HG03175 (cell line): ENCODE data around the gene CAMK2G.

Experiments
- ATAC-seq: cut with Tn5 transposase; IDR thresholded peaks from one replicate; pipeline ENCODE4 v1.9.1; 2021; ENCODE audit warnings: mild to moderate bottlenecking, moderate library complexity; ENCODE audit not compliant: unreplicated experiment

Gene CAMK2G

DNA sequence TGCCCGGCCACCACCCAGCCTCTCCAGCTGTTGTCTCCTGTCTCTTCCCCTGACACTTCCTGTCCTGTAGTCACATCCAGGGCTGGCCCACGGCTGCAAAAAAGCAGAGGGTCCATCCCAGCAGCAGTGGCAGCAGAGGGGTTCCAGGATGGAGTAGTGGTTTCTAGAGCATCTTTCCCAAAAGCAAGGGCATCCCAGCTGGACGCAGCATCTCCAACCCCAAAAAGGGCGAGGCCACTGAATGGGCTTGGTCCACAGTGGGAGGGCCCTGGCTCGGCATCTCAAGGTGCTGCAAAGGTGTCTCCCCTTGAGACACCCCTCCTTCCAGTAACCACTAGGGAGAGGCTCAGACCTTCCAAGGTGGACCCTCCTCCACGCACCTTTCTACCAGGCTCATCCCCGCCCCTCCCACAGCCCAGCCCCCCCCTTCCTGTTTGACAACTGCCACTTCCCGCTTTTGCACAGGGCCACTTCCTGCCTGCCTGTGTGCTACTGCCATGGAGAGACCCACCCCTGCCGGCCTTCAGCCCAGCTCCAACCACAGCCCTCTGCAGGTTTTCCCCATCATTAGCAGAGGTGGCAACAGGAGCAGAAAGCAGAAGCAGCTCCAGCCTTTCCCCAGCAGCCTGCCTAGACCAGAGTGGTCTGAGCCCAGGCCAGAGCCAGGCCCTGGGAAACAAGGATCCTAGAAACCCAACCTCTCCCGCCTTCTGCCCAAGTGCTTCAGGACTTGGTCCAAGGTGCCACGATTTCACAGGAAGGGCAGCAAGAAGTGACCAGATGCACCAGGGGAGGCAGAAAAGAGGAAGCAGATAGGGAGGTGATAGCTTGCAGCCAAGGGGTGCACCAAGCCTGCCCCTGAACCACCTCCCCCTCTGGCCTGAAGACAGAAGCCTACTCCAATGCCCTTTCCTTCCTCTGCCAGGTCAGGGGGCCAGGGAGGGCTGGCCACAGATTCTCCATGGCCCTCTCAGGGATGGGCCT is 8.6 kb downstream of the CAMK2G start:
- ATAC-seq = peak; percentile 73

DNA sequence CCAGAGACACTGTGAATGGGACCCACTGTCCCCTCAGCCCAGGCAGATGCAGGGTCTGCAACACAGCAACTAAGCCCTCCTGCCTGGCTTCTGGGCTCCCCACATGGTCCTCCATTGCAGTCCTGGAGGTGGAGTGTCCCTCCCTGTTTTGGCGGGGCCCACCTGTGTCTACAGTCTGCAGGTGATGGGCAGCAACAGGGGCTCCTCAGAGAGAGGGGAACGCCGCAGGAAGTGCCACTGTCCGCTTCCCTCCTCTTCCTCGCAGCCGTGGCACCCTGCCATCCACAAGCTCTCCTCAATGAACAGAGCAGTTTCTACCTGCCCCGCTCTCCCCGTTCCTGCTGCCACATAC is 9.3 kb downstream of the CAMK2G start:
- ATAC-seq = no peak

DNA sequence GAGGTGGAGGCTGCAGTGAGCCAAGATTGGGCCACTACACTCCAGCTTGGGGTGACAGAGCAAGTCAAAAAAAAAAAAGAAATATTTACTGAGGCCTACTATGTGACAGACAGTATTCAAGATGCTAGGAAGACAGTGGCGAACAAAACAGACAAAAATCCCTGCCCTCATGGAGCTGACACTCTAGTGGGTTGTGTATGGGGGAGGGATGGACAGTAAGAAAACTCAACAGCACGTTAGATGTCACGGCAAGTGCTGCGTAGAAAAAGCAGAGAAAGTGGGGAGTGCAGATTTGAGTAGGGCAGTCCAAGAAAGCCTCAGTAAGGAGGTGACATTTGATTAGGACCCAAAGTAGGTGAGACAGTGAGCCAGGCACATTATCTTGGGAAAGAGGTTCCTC is 10.1 kb downstream of the CAMK2G start:
- no peak for ATAC-seq

DNA sequence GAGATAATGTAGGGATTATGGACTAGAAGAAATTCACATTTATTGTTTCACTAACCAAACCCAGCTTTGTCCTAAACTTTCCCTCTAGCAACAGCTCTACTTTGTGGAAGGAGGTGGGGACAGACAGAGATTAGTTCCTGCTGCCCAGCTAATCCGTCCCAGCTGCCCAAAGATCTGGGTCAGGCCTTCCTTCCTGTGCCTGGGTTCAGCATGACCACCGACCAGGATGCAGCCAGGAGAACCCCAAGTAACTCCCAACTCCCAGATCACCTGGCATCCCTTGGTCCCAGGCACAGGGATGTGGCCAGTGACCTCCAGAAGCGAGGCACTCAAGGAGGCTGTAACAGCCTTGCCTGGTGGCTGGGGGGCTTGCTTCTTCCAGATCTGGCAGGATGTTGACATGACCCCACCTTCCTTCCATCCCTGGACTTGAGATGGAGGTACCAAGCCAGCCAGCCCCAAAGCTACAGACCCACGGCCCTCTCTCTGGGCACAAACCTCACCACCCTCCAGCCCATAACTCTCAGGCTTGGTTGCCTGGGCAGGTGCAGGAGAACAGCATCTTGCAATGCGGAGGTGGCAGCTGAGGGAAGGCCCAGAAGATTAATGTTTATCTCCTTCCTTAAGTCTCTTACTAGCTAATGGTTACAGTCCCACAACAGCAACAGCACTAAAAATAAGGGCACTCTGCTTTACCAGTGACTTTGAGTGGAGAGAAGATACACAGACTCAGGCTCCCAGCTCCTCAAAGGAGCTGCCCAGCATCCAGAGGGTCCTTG is 11.1 kb downstream of the CAMK2G start:
- no peak for ATAC-seq

DNA sequence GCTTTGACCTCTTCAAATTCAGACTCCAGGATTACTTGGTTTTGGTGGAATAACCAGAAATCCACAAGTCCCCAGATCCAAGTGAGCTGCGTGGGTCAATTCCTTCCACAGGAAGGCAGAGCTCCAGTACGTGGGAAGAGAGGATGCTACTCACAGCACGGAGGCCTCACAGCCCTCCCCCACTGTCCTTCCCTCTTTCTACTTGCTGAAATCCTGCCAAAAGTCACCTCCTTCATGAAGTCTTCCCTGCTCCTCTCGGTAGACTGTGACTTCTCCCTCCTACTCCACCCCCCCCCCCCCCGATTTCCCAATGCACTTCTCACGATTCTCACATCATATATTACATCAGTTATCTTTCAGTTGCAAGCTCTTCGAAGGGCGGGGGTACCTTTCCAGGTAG is 12.3 kb downstream of the CAMK2G start:
- no peak for ATAC-seq

DNA sequence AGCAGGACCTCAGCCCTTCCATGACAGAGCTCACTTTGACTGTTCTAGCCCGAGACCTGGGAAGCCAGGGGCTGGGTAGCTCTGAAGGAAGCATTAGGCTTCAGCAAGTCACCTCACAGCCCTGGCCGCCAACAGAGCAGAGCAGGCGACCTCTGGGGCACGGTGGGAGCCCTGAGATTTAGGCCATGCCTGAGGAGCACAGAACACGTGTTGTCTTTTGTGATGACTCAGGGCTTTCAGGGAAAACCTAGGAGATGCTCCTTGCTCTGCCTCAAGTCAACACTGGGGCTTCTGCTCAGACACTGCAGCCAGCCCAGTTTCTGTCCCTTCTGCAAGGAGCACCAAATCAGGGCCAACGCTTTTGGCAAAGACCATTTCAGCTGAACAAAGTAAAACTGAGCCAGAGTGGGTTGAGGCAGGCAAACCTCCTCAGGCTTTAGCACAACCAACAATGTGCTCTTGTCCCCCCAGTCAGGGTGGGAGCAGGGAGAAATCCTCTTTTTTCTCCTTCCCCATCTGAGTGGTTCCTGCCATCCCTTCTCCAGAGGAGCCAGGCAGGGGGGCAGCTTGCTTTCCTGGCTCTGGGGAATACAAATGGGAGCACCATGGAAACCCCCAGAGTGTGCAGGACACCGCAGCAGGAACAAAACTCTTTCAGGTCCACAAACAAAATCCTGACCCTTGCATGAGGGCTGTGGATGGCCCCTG is 14.4 kb downstream of the CAMK2G start:
- no peak for ATAC-seq

DNA sequence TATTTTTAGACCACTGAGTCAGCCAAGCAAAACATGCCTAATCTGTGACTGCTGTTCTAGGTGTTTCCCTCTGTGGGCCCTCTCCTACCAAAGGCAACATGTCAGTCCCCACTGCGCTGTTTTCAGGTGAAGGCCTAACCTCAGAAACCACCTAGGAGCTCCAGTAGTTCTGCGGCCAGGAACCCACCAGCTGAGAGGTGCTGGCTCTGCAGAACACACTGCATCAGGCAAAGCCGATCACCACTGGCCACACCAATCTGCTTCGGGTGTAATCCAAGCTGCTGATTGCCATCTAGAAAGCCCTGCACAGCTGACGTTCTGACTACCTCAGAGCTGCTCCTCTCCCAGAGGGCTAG is 14.9 kb downstream of the CAMK2G start:
- no peak for ATAC-seq

DNA sequence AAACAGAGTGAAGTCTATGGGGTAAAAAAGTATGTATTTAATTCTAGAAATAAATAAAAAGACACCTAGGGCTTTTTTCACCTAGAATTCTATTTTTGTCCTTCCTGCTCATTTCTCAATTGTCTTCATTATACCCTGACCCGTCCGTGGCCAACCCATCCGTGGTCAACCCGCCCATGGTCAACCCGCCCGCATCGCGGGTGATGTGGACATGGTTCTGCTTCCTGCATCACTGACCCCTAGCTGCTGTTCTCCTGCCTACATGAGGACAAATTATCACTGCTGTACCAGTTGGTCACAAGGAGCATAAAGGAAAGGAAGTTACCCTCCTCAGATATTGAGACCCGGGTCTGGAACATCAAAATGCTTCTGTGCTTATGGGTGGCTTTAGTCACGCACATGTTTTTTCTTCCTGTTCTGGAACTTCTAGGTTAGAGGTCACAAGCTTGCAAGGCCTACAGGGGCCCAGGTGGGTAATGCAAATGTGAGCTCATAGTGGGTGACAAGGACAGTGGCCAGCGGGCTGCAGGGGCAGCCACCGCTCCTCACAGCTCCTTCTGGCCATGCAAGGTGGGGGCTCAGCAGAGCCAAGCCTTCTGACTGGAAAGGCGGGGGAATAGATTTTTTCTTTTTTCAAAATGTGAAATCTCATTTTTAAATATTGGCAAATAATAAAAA is 15.5 kb downstream of the CAMK2G start:
- no peak for ATAC-seq

DNA sequence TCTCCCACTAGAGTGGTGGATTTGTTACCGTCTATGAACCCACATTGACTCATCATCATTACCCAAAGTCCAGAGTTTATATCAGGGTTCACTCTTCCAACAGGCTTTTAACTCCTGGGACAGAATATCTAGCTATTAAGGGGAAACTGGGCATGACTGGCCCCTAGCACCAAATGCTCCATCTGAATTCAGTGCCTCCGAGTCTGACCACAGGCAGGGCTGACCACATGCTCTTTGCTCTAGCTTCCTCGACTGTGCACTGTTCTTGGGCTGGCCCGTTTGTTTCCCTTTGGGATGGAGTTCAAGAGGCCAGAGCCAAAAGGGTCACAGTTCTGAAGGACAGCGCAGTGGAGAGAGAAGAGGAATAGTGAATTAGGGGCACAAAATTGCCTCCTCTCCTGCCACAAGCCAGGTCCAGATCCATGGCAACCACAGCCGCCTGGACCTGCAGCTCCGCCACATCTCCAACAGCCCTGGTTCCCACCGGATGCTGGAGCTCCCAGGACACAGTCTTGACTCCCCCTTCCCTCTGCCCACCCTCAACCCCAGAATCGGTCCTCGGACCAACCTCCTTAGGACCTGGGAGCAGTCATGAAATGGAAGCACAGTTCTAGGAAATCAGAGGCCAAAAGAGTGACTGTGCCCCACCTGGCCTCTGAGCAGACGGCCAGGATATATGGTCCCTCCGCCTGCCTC is 16.2 kb downstream of the CAMK2G start:
- ATAC-seq = no peak

DNA sequence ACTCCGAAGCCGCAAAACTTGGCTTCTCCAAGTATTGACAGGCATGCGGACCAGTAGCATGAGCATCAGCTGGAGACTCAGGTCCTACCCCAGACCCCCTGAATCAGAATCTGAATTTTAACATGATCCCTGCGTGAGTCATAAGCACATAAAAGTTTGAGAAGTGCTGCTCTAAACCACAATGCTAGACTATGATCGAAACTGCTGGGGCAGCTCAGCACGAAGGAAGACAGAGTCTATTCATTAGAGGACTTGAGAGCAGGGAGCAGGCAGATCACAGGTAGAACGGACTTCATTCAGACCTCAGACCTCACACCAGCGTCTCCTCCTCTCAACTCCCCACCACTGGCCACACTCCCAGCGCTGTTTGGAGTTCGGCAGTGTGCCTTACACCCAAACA is 16.9 kb downstream of the CAMK2G start:
- ATAC-seq = no peak

DNA sequence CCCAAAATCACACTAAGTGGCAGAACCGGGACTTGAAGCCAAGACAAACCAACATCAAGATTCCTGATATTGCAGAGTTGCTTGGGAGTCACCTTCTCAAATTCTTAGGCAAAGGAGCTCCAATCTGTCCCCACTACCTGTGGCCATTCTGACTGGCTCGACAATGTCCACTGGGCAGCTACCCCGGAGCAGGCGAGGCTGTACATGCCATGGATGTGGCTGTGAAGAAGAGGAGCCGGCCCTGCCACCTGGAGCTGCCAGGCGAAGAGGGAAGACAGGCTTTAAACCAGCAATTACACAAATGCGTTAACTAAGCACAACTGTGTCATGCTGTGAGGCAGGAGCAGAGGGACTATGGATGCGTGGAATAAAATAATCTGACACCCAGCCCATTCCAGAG is 18.1 kb downstream of the CAMK2G start:
- no peak for ATAC-seq

DNA sequence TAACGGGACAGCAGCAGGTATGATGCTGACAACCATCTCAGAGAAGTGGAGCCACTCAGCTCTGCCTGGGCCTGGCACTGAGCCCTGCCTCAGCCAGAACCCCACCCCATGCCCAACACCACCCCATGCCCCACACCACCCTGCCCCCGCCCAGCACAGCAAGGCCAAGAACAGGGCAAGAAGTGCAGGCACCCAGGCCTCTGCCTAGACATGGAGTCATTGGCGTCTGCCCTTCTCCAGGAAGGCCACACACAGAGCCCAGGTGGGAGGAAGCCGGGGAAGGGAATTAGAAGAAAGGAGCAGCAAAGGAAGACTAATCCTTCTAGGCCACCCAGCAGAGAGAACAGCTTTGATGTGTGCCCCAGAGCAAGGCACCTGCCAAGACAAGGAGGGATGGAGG is 18.9 kb downstream of the CAMK2G start:
- ATAC-seq = no peak

DNA sequence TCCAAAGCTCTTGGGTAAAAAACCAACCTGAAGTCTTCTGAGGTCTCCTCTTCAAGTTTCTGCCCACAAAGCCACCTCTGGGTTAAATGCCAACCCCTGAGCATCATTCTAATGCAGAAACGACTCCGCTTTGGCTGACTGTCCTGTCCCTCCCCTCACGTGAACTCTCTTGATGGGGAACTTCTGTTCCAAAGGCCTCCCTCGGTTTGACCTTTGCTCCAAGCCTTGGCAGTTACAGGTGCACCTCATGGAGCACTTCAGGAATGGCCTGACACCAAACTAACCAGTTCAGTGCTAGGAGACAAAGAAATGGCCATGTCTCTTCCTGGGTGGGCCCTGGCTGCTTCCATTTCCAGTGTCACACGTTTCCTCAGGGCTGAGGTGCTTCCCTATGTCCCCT is 20.0 kb downstream of the CAMK2G start:
- no peak for ATAC-seq

DNA sequence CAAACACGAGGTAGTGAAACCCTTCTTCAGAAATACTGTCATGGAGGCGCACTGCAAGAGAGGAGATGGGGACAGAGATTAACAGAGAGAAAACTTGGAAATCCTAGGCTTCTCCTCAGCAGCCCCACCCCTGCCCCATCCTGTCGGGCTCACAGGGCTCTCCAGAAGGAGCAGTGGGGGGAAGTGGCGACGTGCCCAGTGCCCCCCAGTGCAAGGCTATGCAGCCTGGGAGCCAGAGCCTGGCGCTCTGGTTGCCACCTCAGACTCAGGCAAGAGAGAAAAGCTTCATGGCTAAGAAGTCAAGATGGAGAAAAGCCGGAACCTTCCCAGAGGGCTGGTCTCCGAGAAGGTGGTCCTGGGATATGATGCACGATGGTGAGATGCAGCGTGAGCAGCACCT is 21.2 kb downstream of the CAMK2G start:
- no peak for ATAC-seq

DNA sequence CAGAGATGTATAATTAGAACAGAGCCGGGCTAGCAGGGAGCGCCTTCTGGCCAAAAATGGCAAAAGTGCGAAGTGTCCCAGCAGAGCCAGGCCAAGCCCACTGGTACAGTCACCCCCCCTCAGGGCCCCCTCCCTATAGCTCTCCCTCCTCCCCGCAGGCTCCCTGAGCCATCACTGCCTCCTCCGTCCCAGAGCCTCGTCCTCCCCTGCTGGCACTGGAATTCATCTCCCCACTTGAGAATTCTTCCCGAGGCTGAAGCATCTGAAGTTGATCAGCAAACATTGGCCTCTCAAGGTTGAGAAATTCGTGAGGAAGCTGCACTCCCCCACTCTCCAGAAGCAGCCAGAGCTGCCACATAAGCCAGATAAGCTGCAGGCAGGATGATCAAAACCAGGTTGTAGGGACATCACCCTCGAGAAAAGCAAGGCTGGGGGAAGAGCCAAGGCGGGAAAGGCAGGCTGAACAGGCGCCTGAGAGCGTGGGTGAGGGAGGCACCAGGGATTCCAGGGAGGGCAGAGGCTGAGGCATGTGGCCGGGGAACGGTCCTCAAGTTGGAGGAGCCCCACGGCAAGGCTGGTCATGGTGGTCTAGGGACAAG is 23.4 kb downstream of the CAMK2G start:
- ATAC-seq = no peak

DNA sequence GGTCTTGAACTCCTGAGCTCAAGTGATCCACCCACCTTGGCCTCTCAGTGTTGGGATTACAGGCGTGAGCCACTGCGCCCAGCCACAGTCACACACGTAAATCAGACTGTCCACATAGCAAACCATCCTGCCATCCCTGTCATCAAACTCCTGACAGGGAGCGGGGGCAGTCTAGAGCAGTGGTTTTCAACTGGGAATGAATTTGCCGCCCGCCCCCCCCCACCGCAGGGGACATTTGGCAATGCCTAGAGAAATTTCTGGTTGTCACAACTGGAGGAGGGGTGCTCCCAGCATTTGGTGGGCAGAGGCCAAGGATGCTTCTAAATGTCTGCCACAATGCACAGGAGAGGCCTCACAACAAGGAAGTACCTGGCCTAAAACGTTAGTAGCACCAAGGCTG is 24.1 kb downstream of the CAMK2G start:
- no peak for ATAC-seq

DNA sequence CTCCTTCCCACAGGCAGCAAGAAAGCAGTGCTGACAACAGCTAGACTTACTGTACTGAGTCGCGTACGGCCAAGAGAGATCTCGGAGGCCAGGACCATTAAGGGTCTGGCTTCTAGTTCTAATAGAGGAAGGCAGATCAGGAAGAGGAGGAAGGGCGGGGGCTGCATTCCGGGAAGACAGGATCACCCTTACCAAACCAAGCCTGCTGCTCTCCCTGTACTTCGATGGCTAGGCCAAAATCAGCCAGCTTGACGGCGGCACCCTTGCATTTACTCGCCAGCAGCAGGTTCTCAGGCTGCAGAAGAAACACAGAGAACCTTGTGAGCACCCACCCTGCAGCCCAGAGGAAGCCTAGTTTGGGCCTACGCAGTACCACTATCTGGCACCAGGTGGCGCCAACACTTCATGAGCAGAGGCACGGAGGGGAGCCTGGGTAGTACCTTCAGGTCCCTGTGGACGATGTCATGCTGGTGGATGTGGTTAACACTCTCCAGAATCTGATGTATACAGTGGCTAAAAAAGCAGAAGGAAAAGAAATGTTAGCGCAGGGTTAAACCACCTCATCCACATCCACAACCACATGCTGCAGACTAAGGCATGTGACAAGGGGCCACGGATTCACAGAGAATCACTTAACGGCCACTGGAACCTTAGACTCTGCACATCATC is 25.4 kb downstream of the CAMK2G start:
- ATAC-seq = peak; percentile 95

DNA sequence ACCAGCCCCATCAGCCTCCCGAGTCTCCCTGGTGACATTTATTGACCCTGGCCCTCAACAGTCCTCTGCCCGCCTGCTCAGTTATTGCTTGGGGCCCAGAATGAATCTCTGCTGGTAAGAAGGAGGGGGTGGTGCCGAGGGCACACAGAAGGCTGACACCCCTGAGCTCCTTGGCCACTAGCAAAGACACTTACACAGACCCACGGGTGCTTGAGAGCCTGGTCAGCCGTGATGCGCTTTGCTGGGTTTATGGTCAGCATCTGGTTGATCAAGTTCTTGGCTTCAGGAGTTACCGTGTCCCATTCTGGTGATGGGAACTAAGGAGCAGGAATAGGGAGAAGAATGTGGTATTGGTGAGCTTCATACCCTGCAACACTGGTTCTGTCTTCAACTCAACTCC is 27.3 kb downstream of the CAMK2G start:
- no peak for ATAC-seq

DNA sequence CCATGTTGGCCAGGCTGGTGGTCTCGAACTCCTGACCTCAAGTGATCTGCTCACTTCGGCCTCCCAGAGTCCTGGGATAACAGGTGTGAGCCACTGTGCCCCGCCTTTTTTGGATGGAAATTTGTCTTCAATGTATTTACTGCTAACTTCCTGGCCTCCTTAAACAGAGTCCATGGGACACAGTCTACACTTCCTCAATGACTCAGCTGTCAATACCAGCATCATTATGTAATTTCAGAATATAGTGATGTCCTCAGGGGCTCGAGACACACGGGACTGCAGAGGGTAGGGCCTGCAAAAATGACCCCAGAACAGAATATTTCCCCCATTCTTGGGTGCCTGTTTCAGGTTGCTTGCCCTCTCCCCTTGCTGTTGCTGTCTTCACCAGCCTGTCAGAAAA is 31.1 kb downstream of the CAMK2G start:
- ATAC-seq = no peak

DNA sequence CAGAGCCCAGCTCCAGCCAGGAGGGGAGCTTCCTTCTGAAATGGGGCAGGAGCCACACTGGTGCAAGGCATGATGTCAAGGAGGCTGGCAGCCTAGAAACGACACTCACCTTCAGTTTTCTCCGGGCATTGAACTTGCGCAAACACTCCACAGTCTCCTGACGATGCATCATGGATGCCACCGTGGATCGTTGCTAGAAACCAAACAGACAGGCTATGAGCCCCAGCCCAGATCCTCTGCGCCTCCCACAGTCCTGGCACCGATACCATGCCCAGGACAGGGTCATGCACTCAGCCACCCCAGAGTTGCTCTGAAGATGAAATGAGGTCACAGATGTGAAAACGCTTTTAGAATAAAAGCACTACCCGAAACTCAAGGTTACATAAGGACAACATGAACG is 32.0 kb downstream of the CAMK2G start:
- no peak for ATAC-seq
